Measurements from ENCODE around the gene MAFG.
"Not testable (repeated sequence)": the region's sequence is repeated elsewhere in the genome, so short reads cannot be mapped to it uniquely, and the experiment has no call there.

The MAFG gene

GRCh38 chr17:81957691-81958432, 30.3 kb upstream of the MAFG start:
- no peak for DNase-seq

DNA sequence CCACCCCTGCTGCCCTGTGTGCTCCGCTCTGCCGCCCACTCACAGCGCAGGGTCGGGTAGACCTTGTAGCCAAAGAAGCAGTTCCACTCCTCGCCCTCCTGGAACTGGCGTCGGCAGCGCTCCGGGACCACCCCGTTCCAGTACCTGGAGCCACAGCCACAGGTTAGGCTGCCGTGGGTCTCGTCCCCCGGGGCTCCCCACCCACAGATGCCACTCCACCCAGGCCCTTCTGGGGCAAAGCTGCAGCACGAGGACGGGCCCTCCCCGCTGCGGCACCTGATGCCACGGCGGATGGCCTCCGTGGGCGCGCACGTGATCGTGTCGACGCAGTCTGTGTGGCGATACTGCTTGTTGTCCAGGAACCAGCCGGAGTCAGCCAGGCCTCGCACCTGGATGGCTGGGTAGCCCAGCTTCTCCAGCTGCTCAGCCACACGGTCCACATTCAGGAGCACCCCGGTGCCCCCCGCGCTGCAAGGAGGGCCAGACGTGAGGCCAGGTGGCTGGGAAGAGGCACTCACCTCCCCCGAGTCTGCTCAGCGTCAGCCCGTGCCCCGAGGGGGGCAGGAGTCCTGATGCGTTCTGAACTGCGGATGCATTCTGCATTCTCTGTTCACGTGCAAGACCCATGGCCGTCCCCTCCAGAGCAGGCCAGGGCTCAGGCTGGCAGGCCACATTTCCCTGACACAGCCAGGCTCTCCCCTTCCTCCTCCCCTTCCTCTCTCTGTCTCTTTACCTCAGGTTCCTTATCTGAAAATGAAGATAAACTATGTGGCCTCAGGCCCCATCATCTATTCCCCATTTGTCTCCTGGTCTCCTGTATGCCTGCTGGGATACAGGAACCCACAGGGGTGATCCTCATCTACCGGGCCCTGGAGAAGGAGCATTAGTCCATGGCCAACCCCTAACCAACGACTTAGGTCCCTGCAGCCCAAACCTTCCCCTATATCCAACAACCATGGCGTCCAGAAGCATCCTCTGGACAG, 29.4 kb upstream of the MAFG start:
- DNase-seq = no peak

- no peak for DNase-seq
These were observed 28.4 kb upstream of the MAFG start for GRCh38 chr17:81955756-81956544.

DNA sequence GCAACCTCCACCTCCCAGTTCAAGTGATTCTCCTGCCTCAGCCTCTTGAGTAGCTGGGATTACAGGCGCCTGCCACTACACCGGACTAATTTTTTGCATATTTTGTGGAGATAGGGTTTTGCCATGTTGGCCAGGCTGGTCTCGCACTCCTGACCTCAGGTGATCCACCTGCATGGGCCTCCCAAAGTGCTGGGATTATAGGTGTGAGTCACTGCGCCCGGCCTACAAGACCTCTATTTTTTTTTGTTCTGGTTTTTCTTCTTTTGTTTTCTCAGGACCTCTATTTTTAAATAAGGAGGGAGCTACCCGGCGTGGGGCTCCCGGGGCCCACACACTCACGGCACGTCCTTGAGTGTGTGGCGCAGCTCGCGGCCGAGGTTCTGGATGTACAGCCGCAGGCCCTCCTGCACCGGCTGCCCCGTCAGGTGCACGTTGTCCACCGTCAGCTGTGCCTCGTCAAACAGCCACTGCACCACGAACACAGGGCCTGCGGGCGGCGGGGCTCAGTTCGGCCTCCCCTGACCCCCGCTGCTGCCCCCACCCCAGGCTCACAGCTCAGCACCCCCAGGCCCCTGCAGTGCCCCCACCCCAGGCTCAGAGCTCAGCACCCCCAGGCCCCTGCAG, 27.6 kb upstream of the MAFG start:
- DNase-seq = no peak

GRCh38 chr17:81954131-81955057, 26.9 kb upstream of the MAFG start:
- DNase-seq = no peak

DNA sequence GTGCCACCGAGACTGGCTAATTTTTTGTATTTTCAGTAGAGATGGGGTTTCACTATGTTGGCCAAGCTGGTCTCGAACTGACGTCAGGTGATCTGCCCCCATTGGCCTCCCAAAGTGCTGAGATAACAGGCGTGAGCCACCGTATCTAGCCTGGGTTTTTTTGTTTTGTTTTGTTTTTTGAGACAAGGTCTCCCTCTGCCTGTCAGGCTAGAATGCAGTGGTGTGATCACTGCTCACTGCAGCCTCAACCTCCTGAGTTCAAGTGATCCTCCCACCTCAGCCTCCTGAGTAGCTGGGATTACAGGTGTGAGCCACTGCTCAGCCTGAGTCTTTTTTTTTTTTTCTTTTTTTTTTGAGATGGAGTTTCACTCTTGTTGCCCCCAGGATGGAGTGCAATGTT, 25.9 kb upstream of the MAFG start:
- not testable (repeated sequence) for DNase-seq

- DNase-seq = no peak
These were observed 25.3 kb upstream of the MAFG start for GRCh38 chr17:81952792-81953228.

GRCh38 chr17:81951785-81952684, 24.5 kb upstream of the MAFG start:
- no peak for DNase-seq

GRCh38 chr17:81950501-81950900, 23.0 kb upstream of the MAFG start:
- no peak for DNase-seq

GRCh38 chr17:81948635-81949378, 21.3 kb upstream of the MAFG start:
- no peak for DNase-seq

- no peak for DNase-seq
These were observed 19.7 kb upstream of the MAFG start, which contains the start of gene MYADML2 for GRCh38 chr17:81947189-81947588. Gene MYADML2, minus strand, starts transcription at chr17:81947233. Its CDS starts 5,492 bp downstream, at chr17:81941741.

DNA sequence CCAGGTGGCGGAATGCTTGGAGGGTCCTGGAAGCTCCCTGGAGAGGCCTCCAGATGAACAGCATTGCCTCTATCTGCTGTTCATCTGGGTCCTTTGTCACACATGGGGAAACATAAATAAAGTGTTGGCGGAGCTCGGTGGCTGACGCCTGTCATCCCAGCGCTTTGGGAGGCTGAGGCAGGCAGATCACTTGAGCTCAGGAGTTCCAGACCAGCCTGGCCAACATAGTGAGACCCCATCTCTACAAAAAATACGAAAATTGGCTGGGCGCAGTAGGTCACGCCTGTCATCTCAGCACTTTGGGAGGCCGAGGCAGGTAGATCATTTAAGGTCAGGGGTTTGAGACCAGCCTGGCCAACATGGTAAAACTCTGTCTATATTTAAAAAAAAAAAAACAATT, 17.3 kb upstream of the MAFG start:
- DNase-seq = no peak

DNA sequence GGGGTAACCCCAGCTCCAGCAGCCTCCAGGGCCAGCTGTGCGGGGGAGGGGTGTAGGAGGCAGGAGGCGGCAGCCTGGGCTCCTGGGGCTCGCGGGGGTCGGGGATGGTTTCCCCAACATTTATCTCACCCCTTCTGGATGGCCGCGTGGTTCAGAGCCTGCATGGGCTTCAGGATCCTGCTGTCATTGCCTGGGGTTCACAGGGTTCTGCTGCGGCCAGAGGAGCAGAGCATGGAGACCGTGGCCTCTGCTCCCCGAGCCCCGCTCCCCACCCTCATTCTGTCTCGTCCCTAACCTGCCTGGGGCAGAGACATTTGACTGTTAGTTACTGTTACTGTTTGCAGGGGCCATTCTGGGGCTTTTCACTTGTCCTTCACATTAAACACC, 14.6 kb upstream of the MAFG start:
- no peak for DNase-seq

GRCh38 chr17:81941484-81942166, 14.1 kb upstream of the MAFG start:
- no peak for DNase-seq

- no peak for DNase-seq
These were observed 13.3 kb upstream of the MAFG start for GRCh38 chr17:81940538-81941483.

DNA sequence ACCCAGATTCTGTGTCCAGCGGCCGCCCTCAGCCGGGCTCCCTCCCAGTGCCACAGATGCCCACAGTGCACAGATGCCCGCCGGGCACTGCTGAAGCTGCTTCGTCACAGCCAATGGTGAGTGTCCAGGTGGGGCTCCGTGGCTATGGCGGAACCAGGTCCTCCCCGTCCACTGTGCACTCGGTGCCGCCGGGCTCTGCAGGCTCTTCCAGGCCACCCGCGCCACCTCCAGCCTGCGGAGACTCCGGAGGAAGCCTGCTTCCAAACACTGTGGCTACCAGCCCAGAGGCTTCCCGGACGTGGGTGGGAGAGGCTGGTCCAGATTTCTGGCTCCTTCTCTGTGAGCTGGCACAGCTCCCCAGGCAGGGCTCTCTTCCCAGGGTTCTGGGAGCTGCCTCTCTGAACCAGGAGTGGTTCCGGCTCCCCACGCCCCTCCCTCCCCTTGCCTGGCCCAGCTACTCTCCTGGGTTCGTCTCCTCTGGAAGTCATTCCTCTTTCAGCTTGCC, 12.4 kb upstream of the MAFG start:
- no peak for DNase-seq

- no peak for DNase-seq
These were observed 11.7 kb upstream of the MAFG start for GRCh38 chr17:81939218-81939617.

DNA sequence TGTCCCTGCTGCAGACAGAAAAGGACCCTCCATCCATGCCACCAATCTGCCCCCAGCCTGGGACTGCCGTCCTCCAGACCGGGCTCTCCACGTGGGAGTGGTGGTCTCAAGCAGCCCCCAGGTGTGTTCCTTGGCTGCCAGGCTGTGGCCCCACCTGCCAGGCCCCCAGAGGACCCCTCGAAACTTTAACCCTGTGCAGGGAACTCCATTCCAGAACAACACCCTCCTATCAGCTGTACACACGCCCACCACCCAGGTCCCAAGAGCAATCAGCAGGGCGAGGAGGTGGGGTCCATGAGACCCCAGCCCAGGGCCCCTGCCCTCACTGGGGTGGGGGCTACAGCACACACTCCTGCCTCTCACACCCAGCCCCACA, 8.2 kb upstream of the MAFG start:
- DNase-seq = no peak
